Fibroblast of lung (primary cell): ENCODE measurements around the gene FAM98C.

ENCODE experiments used
- CTCF ChIP-seq, 2 donors: IDR thresholded peaks in 1 of 2; conservative IDR thresholded peaks in 1 of 2; 1 replicate in 1 of 2; 2 replicates in 1 of 2; pipeline ENCODE4 v1.5.1; 2011 to 2012; ENCODE audit warnings: low read length in 2 of 2, control low read depth in 1 of 2, inconsistent platforms in 1 of 2, low read depth in 1 of 2, mild to moderate bottlenecking in 1 of 2
- EZH2 ChIP-seq: IDR thresholded peaks from 2 replicates; pipeline ENCODE4 v1.5.1; 2012; ENCODE audit warnings: low read length, control low read depth, mild to moderate bottlenecking; ENCODE audit errors: missing control alignments

- TF ChIP-seq CTCF (conservative IDR thresholded peaks at IDR 0.05 in 1 of 2, IDR thresholded peaks at IDR 0.05 in 1 of 2; ENCODE audit: low read depth in 1 of 2, low read length in 2 of 2) (no peak), EZH2 (no peak)
Measured at GRCh38 chr19:38445362-38445761, 42.5 kb downstream of the FAM98C start.
